ENCODE results near the gene GTPBP1.

DNA sequence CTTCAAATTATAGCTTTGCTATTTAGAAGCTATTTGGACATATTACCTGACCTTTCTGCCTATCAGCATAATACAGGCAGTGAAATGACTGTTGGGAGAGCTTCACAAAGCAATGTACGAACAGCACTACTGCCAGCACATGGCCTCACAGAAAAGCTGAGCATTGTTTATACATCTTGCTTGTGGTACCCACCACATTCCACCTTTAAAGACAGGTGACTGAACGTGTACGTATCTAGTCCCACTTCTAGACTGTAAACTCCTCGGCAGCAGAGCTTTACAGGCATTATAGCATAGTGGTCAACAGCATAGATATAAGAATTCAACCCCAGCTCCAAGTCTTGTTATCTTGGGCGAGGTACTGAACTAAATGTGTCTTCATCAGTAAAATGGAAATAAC is 6.6 kb upstream of the GTPBP1 start:
- TF ChIP-seq CTCF (IDR thresholded peaks at IDR 0.05): no peak
- no peak for TF ChIP-seq POLR2A (IDR thresholded peaks at IDR 0.05)

Measured in heart left ventricle (tissue), 13 donors.